Endothelial cell (in vitro differentiated cells): ENCODE measurements around the gene LGR6. TPM values are rescaled to one million over a fixed set of nuclear protein-coding genes. Genes with fewer than 3 reads are reported as not detected.

Experiments used
- DNase-seq: peaks from one replicate; pipeline ENCODE4 v3.0.0; 2021; ENCODE audit warnings: low spot score
- H3K27ac Mint-ChIP-seq: one replicate; pipeline ENCODE4 v1.8.0; 2021; ENCODE audit warnings: mixed read lengths, inconsistent platforms; ENCODE audit not compliant: unreplicated experiment
- H3K27me3 Mint-ChIP-seq: one replicate; pipeline ENCODE4 v1.8.0; 2021; ENCODE audit warnings: mild to moderate bottlenecking, moderate library complexity, mixed read lengths, inconsistent platforms; ENCODE audit not compliant: unreplicated experiment
- H3K36me3 Mint-ChIP-seq: one replicate; pipeline ENCODE4 v1.8.0; 2021; ENCODE audit warnings: mild to moderate bottlenecking, low read depth, mixed read lengths, inconsistent platforms; ENCODE audit not compliant: unreplicated experiment
- H3K4me1 Mint-ChIP-seq: one replicate; pipeline ENCODE4 v1.8.0; 2021; ENCODE audit warnings: mild to moderate bottlenecking, mixed read lengths, inconsistent platforms; ENCODE audit not compliant: unreplicated experiment
- H3K4me3 Mint-ChIP-seq: one replicate; pipeline ENCODE4 v1.8.0; 2021; ENCODE audit warnings: mild to moderate bottlenecking, mixed read lengths, inconsistent platforms; ENCODE audit not compliant: unreplicated experiment
- H3K9me3 Mint-ChIP-seq: one replicate; pipeline ENCODE4 v1.8.0; 2021; ENCODE audit warnings: mixed read lengths, inconsistent platforms; ENCODE audit not compliant: unreplicated experiment
- CTCF ChIP-seq: fragments of 200-600 bp; sonication (generic); IDR thresholded peaks from one replicate; pipeline ENCODE4 v1.5.0; 2021; ENCODE audit warnings: antibody characterized with exemption; ENCODE audit not compliant: unreplicated experiment
- total RNA-seq: library from RNA; stranded (reverse); fragmentation: NEBNext Ultra II Directional; extraction: Animal tissue kit (Norgen Biotek cat#: 25700); gene quantifications from one replicate; pipeline ENCODE4 v1.2.1, GENCODE V29; 2021; ENCODE audit not compliant: unreplicated experiment

LGR6 gene
- total RNA-seq, 1 donor from 2014 or later = 0.23 TPM

- TF ChIP-seq CTCF = no peak
- peaks cover 6% of the 10 kb centered on the region for H3K27me3 Mint-ChIP-seq
- DNase-seq = peak; percentile 45
- no peaks in the 10 kb centered on the region for H3K4me1 Mint-ChIP-seq
- no peak overlapping the region for H3K27ac Mint-ChIP-seq
- no peaks in the 10 kb centered on the region for H3K9me3 Mint-ChIP-seq
- no peaks in the 10 kb centered on the region for H3K36me3 Mint-ChIP-seq
- H3K4me3 Mint-ChIP-seq = no peak overlapping the region
These were observed 12.1 kb downstream of the LGR6 start for GRCh38 chr1:202205523-202206190.

- H3K9me3 Mint-ChIP-seq = no peaks in the 10 kb centered on the region
- H3K27me3 Mint-ChIP-seq = peaks cover 6% of the 10 kb centered on the region
- H3K4me1 Mint-ChIP-seq = no peaks in the 10 kb centered on the region
- DNase-seq = no peak
- H3K36me3 Mint-ChIP-seq = no peaks in the 10 kb centered on the region
- TF ChIP-seq CTCF = peak; percentile 27
- no peak overlapping the region for H3K27ac Mint-ChIP-seq
- H3K4me3 Mint-ChIP-seq = no peak overlapping the region
These were observed 13.7 kb downstream of the LGR6 start for GRCh38 chr1:202207292-202207691.

GRCh38 chr1:202208351-202208857 is 14.8 kb downstream of the LGR6 start:
- no peak for TF ChIP-seq CTCF
- peaks cover 9% of the 10 kb centered on the region for H3K27me3 Mint-ChIP-seq
- no peak overlapping the region for H3K4me3 Mint-ChIP-seq
- no peak overlapping the region for H3K27ac Mint-ChIP-seq
- DNase-seq = no peak
- no peaks in the 10 kb centered on the region for H3K4me1 Mint-ChIP-seq
- no peaks in the 10 kb centered on the region for H3K9me3 Mint-ChIP-seq
- no peaks in the 10 kb centered on the region for H3K36me3 Mint-ChIP-seq

- no peak for TF ChIP-seq CTCF
- Mint-ChIP-seq H3K27ac (no peak overlapping the region), H3K9me3 (no peaks in the 10 kb centered on the region), H3K27me3 (peaks cover 16% of the 10 kb centered on the region), H3K36me3 (no peaks in the 10 kb centered on the region), H3K4me1 (peaks cover 5% of the 10 kb centered on the region), H3K4me3 (no peak overlapping the region)
- no peak for DNase-seq
These were observed 16.8 kb downstream of the LGR6 start for GRCh38 chr1:202210385-202210784.

GRCh38 chr1:202210969-202211368 is 17.4 kb downstream of the LGR6 start:
- no peak for DNase-seq
- no peak for TF ChIP-seq CTCF
- Mint-ChIP-seq H3K4me3 (no peak overlapping the region), H3K36me3 (no peaks in the 10 kb centered on the region), H3K4me1 (peaks cover 5% of the 10 kb centered on the region), H3K27me3 (peaks cover 16% of the 10 kb centered on the region), H3K27ac (no peak overlapping the region), H3K9me3 (no peaks in the 10 kb centered on the region)
